Glomerular endothelial cell (primary cell): Measurements from ENCODE around the gene PSMC4. TPM values are rescaled to one million over a fixed set of nuclear protein-coding genes. Genes with fewer than 3 reads are reported as not detected.
A peak's percentile ranks its signal among the peaks of the same experiment; 100 is the strongest.

Source experiments
- DNase-seq: peaks from one replicate; pipeline ENCODE4 v3.0.0-alpha.2; 2011; ENCODE audit warnings: low read depth, low spot score; ENCODE audit errors: extremely low read depth
- total RNA-seq: library from RNA; depleted of rRNA; stranded (reverse); fragments of >200 nt; gene quantifications from 2 replicates; pipeline ENCODE4 v1.2.3, GENCODE V29; 2015

PSMC4 gene
- 132 TPM in 2 replicates for total RNA-seq

- DNase-seq: peak; percentile 93
Measured at GRCh38 chr19:39970675-39971379, at the start of gene PSMC4. TSS of gene PSMC4 (plus strand) at chr19:39971165. CDS start at chr19:39971203, 38 bp downstream.

DNA sequence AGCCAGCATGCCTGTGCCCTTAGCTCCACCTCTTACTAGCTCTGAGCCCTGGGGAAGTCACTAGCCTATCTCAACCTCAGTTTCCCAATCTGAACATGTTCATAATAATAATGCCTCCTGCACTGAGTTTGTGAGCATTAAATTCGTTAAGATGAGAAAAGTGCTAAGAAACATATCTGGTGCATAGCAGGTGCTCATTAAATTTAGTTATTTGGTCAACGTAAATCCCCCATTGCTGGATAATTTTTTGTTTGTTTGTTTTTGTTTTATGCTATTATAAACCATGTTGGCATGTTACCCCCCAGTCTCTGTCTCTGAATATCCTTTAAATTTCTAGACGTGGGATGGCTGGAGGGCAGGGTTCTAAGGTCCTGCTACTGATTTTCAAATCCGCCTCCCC lies 47.1 kb upstream of the PSMC4 start:
- DNase-seq: no peak

GRCh38 chr19:39924389-39924788 lies 46.6 kb upstream of the PSMC4 start:
- DNase-seq: no peak

GRCh38 chr19:39924952-39925351 lies 46.0 kb upstream of the PSMC4 start:
- no peak for DNase-seq

GRCh38 chr19:39926170-39926760 lies 44.7 kb upstream of the PSMC4 start:
- DNase-seq: no peak

DNA sequence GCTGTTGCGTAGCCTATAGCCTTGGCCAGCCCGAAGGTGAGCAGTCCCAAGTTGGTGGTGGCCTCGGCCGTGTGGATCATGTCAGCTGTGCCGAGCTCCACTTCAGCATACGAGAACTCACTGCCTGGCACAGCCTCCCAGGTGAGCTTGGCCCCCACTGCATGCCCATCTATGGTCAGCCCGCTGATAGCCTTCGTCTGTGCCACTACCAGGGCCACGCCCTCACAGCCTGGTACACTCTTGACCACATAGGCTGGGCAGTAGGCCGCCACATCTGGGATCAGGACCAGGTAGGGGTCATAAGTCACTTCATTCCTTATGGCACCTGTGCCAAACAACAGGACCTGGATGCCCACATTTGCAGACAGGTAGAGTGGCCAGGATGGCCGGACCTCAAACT lies 43.9 kb upstream of the PSMC4 start:
- DNase-seq: no peak

DNA sequence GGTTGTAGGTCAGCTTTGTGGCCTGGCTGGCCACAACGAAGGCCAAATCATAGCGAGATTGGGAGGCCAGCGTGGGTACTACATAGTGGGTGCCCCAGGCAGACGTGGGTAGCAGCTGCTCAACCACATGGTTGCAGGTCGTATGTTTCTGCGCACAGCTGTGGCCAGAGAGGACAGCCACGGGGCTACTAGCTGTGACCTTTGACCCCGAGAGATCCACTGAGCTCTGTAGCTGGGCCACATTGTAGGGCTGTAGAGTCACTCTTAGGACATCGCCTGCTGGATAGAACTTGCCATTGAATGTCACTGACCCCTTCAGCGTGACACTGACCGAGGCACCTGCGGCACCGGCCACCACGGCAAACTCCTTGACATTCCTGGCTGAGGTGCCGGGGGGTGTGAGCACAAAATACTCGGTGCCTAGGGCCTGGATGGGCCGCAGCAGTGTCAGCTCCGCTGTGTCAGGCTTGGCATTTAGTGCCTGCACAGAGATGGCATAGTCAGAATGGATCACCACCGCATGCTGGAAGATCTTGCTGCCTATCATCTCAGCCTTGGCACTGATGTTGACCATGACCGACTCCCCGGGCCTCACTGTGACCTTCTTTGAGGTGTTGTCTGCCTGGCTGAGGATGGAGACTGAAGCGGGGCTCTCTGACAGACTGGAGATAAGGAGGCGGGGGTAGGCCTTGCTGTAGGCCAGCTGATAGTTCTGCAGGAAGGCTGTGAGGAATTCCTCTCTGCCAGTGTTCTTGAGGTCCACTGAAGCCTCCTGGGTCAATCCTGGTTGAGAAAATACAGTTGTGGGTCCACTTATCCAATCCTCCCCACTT lies 43.2 kb upstream of the PSMC4 start:
- DNase-seq: no peak

DNA sequence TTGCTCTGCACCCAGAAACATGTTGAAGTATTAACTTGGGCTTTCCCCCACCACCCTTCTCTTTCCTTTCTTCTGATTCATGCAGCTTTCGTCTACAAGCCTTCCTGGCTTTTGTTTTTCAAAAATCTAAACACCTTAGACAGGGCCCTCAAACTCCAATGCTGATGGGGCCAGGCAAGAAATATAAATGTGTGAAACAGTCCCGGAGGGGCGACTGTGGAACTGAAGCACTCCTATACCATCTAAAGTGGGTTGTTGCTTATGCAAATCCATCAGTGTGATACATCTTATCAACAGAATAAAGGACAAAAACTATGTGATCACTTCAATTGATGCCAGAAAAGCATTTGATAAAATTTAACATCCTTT lies 42.6 kb upstream of the PSMC4 start:
- DNase-seq: no peak

DNA sequence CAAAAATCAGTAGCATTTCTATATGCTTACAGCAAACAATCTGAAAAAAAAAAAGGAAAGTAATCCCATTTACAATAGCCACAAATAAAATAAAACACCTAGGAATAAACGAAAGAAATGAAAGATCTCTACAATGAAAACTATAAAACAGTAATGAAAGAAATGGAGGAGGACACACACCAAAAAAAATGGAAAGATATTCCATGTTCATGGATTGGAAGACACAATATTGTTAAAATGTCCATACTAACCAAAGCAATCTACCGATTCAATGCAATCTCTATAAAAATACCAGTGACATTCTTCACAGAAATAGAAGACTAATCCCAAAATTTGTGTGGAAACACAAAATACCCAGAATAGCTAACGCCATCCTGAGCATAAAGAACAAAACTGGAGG lies 41.2 kb upstream of the PSMC4 start:
- no peak for DNase-seq

DNA sequence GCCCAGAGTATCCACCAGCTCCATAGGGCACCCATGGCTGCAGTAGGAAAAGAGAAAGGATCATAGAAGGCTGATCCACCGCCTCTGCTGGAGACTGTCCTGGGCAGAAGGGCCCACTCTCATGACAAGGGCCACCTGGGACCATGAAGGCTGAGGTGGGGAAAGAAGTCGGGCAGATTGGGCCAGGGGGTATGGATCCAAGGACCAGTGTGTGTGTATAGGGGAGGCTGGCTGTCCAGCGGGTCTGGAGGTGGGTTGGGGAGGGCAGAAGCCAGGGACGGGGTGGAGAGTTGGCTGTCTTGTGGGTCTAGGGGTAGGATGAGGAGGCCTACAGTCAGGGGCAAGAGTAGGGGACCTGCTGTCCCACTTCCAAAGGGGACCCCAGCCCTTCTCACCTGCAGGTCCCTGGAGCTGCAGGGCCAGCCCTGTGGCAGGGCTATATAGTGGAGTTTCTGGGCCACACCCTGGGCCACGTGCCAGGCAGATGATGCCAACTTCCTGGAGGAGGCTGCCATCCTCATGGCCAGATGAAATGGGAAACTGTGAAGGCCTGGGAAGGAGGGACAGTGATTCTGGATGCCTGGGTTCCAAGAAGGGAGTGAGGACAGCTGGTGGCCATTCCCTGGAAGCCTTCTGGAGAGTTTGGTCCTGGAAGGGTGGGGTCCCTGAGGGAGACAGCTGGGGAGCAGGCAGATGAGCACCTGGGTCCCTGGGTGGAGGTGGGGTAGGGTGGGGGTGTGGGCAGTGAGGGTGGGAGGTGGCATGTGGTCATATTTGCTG lies 36.2 kb upstream of the PSMC4 start, which contains the start of gene FCGBP:
TSS of gene FCGBP (minus strand) at position 51 of the 780 bp plus-strand sequence.
- no peak for DNase-seq

DNA sequence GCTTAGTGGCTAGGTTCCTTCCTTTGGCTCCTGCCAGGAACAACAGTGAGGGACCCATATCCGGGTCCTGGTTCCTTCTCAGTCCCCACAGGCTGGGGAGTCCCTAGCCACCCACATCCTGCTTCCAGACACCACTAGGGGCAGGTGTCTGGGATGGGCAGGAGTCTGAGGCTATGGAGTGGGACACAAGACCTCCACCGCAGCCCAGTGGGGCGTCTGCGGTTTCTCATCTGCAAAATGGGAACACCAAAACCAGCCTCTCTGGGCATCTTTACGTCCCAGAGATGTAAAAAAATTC lies 35.7 kb upstream of the PSMC4 start:
- no peak for DNase-seq

- DNase-seq: no peak
Measured at GRCh38 chr19:39936020-39936419, 34.9 kb upstream of the PSMC4 start.

GRCh38 chr19:39936622-39937021 lies 34.3 kb upstream of the PSMC4 start:
- no peak for DNase-seq

DNA sequence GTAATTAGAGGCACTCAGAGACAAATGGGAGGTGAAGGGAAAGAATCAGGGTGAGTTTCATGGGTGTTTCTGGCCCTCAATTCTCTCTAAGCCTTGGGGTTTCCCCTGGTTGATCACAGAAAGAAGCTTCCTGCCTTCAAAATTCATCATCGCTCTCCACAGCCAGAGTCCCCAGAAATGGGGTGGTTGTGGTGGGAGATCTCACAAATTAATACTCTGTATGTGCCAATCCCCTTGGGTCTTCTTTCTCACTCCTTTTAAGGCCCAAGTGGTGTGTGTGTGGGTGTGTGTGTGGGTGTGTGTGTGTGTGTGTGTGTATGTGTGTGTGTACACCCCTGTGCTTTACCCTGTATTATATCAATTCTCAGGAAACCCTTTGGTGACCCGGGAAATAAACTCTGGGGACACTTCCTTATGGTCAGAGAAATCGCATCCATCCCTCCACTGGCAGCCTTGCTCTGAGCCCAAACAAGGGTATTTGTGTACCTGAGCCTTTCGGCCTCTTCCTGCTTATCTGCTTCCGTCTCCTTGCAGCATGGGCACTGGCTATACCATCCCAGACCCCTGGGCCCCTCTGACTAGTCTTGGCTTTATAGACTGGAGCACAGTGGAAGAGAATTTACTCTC lies 33.8 kb upstream of the PSMC4 start:
- DNase-seq: no peak

DNA sequence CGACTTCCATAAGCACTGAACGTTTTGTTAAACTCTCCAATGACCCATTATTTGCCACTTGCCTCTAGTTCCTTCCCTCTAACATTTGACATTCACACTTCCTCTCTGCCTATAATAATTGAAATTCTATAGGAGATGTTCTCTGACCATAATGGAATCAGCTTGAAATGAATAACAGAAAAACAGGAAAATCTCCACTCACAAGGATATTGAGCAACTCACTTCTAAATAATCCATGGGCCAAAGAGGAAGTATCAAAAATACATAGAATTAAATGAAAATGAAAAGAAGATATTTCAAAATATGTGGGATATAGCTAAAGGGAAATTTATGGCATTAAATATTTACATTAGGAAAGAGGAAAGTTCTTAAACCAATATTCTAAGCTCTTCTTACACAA lies 33.2 kb upstream of the PSMC4 start:
- DNase-seq: no peak

GRCh38 chr19:39939556-39939955 lies 31.4 kb upstream of the PSMC4 start:
- no peak for DNase-seq

DNA sequence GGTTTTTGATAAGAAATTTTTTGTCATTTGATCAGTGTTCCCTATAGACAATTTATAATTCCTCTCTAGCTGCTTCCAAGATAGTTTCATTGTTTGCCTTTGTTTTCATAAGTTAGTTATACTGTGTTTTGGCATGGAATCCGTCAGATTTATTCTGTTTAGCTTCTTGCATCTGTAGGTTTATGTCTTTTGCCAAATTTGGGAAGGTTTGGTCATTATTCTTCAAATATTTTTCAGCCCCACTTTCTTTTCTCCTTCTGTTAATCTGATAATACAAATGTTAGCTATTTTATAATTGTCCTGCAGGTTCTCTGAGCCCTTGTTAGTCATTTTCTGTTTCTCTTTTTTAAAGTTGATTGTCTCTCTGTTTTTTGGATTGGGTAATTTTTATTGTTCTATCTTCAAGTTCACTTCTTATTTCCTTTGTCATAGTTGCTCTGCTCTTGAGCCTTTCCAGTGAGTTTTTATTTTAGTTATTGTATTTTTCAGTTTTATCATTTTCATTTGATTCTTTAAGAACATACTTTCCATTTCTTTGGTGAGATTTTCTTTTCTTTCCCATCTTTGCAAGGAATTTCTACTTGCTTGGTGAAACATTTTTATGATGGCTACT lies 30.6 kb upstream of the PSMC4 start:
- no peak for DNase-seq

DNA sequence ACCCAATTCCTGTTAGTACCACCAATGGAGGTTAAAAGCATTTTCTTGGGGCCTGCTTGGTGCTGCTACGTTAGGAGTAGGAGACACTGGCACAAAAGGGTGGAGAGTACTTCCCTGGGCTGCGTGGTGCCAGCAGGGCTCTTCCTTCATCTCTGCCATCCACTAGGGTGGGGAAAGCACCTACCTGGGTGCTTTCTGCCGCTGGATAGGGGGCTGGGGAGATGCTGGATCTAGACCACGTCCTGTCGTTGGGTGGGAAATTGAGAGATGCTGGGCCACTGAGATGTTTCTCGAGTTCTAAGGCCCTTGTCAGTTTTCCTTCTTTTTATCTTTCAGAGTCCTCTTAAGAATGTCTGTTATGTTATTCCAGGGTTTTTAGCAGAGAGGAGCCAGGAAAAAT lies 29.8 kb upstream of the PSMC4 start:
- DNase-seq: no peak

- no peak for DNase-seq
Measured at GRCh38 chr19:39941615-39942365, 29.2 kb upstream of the PSMC4 start.

DNA sequence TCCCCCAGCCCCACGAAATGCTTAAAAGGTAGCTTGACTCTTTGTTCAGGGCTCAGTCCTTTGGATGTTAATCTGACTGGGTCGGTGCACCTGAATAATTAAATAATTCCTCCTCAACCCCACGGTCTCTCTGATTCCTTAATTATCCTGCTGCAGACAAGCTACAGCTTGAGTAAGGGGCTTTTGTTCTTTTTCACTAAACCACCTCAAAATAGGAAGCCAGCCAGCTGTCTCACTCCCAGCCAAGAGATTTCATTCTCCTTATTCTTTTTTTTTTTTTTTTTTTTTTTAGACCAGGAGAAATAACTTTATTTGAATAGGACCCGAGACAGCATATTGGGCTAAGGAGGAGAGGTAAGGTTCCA lies 28.6 kb upstream of the PSMC4 start:
- no peak for DNase-seq
